HG03457 (cell line): ENCODE results near the gene TASOR2.

ENCODE experiments used
- ATAC-seq: cut with Tn5 transposase; IDR thresholded peaks from one replicate; pipeline ENCODE4 v1.9.1; 2021; ENCODE audit warnings: moderate number of reproducible peaks; ENCODE audit not compliant: unreplicated experiment

The TASOR2 gene

GRCh38 chr10:5683065-5683464 is 1.6 kb upstream of the TASOR2 start:
- no peak for ATAC-seq

GRCh38 chr10:5684971-5685763 is 529 bp downstream of the TASOR2 start:
- ATAC-seq = peak; percentile 37

GRCh38 chr10:5685764-5686240 is 1.2 kb downstream of the TASOR2 start:
- ATAC-seq = no peak

DNA sequence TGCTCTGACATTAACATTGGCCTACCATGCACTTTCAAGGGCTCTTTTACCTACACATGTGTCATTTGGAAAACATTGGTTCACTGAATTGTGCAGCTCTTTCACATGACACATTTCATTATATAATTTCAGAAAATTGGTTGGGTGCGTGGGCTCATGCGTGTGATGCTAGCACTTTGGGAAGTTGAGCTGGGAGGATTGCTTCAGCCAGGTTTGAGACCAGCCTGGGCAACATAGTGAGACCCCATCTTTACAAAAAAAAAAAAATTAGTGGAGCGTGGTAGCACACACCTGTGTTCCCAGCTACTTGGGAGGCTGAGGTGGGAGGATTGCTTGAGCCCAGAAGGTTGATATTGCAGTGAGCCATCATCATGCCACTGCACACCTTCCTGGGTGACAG is 3.9 kb downstream of the TASOR2 start:
- no peak for ATAC-seq

- ATAC-seq = no peak
Measured at GRCh38 chr10:5691786-5692185, 7.1 kb downstream of the TASOR2 start.

DNA sequence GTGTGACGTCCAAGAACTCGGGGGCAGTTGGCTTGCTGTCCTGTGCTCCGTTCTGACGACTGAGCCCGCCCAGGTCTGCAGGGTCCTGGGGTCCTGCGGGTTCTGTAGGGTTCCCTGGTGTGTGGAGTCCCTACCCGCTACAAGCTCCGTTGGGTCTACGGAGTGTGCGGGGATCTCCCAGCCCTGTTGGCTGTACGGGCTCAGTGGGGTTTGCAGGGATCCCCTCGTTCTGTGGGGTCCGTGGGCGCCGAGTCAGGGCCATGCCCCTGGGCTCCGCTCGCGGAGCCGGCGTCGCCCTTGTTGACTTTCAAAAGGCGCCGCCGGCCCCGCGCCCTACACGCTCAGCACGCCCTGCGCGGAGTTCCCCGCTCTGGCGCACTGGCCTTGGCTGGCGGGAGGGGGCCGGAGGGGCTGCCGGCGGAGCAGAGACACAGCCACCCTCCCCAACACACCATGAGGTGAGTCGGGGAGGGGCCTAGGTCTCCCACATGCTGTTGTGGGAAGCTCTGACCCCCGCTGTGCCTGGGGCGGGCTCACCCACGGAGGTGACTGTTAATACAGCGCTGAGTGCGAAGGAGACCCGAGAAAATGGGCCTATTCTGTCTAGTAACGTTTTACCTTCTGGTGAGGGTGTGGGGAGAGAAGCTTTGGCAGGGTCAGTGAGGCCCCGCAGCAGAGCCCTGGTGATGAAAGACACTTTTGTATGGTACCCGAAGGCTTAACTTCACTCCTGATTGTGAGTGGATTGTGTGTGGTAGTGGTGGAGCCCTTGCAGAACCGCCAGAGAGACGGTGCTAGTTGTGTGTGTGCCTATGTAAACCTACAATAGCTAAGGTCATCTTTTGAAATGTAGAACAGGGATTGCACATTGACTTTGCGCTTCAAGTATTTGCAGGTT is 8.1 kb downstream of the TASOR2 start:
- ATAC-seq = peak; percentile 66

GRCh38 chr10:5694573-5694972 is 9.9 kb downstream of the TASOR2 start:
- no peak for ATAC-seq

DNA sequence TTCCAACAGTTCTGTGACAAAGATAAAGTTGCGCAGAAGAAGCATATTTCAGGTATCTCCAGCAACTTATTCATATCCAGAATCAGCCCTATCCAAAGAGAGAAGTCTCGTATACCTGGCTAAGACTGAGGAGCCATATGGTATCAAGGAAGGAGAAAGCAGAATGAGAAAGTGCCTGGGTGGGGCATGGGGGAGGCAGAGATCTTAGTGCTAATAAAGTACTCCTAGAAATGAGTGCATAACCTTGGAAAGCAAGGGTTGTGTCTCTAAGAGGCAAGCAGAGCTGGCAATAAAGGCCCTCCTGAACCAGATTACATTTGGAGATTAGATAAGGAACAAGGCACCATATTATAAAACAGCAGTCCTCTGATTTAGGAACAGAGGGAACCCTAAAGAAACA is 12.7 kb downstream of the TASOR2 start:
- ATAC-seq = no peak

DNA sequence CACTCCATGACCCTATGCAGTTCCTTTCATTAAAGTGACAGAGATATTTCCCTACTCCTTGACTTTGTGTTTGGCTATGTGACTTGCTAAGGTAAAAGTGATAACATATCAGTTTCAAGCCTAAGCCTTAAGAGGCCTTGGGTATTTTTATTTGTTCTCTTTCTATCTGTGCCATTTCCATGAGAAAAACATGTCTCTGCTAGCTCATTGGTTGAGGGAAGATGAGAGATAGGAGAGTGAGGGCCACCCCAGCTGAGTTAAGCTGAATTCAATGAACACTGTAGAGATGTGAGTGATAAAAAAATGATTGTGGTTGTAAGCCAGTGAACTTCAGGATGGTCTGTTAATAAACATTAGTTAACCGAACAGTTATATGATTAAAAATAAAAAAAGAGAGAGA is 13.4 kb downstream of the TASOR2 start:
- no peak for ATAC-seq

DNA sequence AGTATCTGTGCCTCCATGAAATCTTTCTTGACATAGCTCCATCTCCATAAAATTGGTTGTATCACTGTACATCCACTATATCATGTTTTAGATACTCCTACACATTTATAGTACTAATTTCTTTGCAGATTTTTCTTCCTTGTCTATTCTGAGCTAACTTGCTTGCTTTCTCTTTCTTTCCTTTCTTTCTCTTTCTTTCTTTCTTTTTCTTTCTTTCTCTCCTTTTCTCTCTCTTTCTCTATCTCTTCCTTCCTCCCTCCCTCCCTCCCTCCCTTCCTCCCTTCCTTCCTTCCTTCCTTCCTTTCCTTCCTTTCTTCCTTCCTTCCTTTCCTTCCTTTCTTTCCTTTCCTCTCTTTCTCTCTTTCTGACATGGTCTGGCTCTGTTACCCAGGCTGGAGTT is 23.7 kb downstream of the TASOR2 start:
- ATAC-seq = no peak

GRCh38 chr10:5709865-5710264 is 25.2 kb downstream of the TASOR2 start:
- ATAC-seq = no peak

- no peak for ATAC-seq
Measured at GRCh38 chr10:5710859-5711258, 26.2 kb downstream of the TASOR2 start.

- ATAC-seq = no peak
Measured at GRCh38 chr10:5711642-5712041, 27.0 kb downstream of the TASOR2 start.

DNA sequence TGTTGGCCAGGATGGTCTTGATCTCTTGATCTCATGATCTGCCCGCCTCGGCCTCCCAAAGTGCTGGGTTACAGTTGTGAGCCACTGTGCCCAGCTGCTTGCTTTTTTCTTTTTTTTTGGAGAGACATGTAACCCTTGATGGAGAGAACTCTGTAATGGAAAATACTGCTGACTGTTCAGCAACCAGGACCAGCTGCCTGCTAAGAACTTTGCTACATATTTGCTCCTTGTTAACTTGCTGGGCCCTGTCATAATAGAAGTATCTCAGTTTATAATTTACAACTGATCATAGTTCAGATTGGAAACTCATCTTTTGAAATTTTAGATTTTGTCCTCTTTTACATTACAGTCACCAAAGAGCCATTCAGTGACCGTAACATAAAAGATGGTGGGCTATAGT is 34.9 kb downstream of the TASOR2 start:
- ATAC-seq = no peak

GRCh38 chr10:5720182-5720581 is 35.5 kb downstream of the TASOR2 start:
- no peak for ATAC-seq

GRCh38 chr10:5723692-5724091 is 39.1 kb downstream of the TASOR2 start:
- ATAC-seq = no peak

GRCh38 chr10:5730766-5731165 is 46.1 kb downstream of the TASOR2 start:
- ATAC-seq = no peak

DNA sequence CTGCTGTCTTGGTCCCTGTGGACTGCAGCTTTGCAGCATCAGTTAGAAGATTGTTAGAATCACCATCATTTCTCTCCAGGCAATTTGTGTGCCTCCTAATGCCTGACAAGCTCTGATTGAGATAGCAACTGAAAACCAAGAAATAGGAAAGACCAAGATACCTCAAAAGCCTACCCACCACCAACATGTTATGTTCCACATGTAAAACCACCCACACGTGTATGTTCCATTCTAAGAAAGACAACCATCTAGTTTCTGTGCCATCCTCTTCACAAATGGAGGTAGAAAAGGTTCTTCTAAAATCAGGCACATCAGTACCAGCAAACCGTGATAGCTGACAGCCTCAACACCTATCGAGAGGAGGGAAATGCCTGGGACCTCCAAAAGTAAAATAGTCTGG is 46.9 kb downstream of the TASOR2 start:
- ATAC-seq = no peak

- no peak for ATAC-seq
Measured at GRCh38 chr10:5732141-5732540, 47.5 kb downstream of the TASOR2 start.
